Esophagus muscularis mucosa (tissue), 4 donors: ENCODE results near the gene NCKAP1.

ENCODE experiments used
- EP300 ChIP-seq: sonication (generic); formaldehyde crosslinking; IDR thresholded peaks from one replicate; pipeline ENCODE4 v1.6.1; 2017; ENCODE audit warnings: antibody characterized with exemption
- POLR2A ChIP-seq: fragments of 450-650 bp; IDR thresholded peaks from one replicate; pipeline ENCODE4 v1.6.1; 2017; ENCODE audit warnings: antibody characterized with exemption, moderate library complexity, mild to moderate bottlenecking, low read depth
- POLR2AphosphoS5 ChIP-seq, 2 donors: sonication (generic); formaldehyde crosslinking; IDR thresholded peaks; one replicate each; pipeline ENCODE4 v1.6.1; 2017; ENCODE audit warnings: antibody characterized with exemption in 2 of 2
- TF ChIP-seq, protein P1 (sequence below), 3 experiments: fragments of 200-600 bp in 2 of 3; fragments of 450-650 bp in 1 of 3; sonication (generic) in 2 of 3; IDR thresholded peaks; one replicate each; pipeline ENCODE4 v1.5.1; 2017 to 2019; ENCODE audit warnings: antibody characterized with exemption in 3 of 3, mild to moderate bottlenecking in 2 of 3, moderate library complexity in 1 of 3

DNA sequence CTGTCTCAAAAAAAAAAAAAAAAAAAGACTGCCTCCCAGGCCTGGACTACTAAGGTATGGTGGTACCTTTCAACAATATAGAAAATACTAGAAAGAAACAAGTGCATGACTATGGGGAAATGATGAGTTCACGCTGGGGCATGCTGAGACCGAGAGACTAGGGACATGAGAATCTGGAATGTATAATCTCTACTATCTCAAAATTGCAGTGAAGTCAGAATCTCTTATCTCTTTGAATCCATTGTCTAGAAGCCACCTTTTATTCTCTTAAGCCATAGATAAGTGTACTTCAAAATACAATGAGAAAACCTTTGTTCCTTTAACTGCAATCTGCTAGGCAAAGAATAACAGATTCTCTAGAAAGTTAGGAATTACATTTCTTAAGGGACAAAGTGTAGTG, 177.4 kb downstream of the NCKAP1 start:
- TF ChIP-seq POLR2AphosphoS5 (IDR thresholded peaks at IDR 0.05) (no peak), POLR2A (no peak), EP300 (no peak)
- TF ChIP-seq, protein P1, sequence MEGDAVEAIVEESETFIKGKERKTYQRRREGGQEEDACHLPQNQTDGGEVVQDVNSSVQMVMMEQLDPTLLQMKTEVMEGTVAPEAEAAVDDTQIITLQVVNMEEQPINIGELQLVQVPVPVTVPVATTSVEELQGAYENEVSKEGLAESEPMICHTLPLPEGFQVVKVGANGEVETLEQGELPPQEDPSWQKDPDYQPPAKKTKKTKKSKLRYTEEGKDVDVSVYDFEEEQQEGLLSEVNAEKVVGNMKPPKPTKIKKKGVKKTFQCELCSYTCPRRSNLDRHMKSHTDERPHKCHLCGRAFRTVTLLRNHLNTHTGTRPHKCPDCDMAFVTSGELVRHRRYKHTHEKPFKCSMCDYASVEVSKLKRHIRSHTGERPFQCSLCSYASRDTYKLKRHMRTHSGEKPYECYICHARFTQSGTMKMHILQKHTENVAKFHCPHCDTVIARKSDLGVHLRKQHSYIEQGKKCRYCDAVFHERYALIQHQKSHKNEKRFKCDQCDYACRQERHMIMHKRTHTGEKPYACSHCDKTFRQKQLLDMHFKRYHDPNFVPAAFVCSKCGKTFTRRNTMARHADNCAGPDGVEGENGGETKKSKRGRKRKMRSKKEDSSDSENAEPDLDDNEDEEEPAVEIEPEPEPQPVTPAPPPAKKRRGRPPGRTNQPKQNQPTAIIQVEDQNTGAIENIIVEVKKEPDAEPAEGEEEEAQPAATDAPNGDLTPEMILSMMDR (IDR thresholded peaks at IDR 0.05), result no peak
